Osteocyte (in vitro differentiated cells): ENCODE data around the gene BAZ2A. TPM values are rescaled to one million over a fixed set of nuclear protein-coding genes. Genes with fewer than 3 reads are reported as not detected.

Source experiments
- DNase-seq: peaks from one replicate; pipeline ENCODE4 v3.0.0; 2021; ENCODE audit warnings: mixed read lengths; ENCODE audit not compliant: unreplicated experiment; ENCODE audit errors: extremely low spot score
- H3K27ac Mint-ChIP-seq: one replicate; pipeline ENCODE4 v1.8.0; 2021; ENCODE audit warnings: mild to moderate bottlenecking, mixed read lengths; ENCODE audit not compliant: unreplicated experiment
- H3K27me3 Mint-ChIP-seq: one replicate; pipeline ENCODE4 v1.8.0; 2021; ENCODE audit warnings: mixed read lengths; ENCODE audit not compliant: unreplicated experiment
- H3K36me3 Mint-ChIP-seq: one replicate; pipeline ENCODE4 v1.8.0; 2021; ENCODE audit warnings: mixed read lengths; ENCODE audit not compliant: unreplicated experiment
- H3K4me1 Mint-ChIP-seq: one replicate; pipeline ENCODE4 v1.8.0; 2021; ENCODE audit warnings: mixed read lengths; ENCODE audit not compliant: unreplicated experiment
- H3K4me3 Mint-ChIP-seq: one replicate; pipeline ENCODE4 v1.8.0; 2021; ENCODE audit warnings: mild to moderate bottlenecking, moderate library complexity, mixed read lengths; ENCODE audit not compliant: unreplicated experiment
- H3K9me3 Mint-ChIP-seq: one replicate; pipeline ENCODE4 v1.8.0; 2021; ENCODE audit warnings: mixed read lengths; ENCODE audit not compliant: unreplicated experiment
- CTCF ChIP-seq: fragments of 200-600 bp; sonication (generic); IDR thresholded peaks from 2 replicates; pipeline ENCODE4 v1.5.0; 2021; ENCODE audit warnings: antibody characterized with exemption, mild to moderate bottlenecking, moderate library complexity
- total RNA-seq: library from RNA; stranded (reverse); gene quantifications from 2 replicates; pipeline ENCODE4 v1.2.1, GENCODE V29; 2021

BAZ2A gene
- total RNA-seq, 1 donor from 2014 or later: 83.1 TPM

- Mint-ChIP-seq H3K27ac (peak overlapping the region; percentile 98), H3K4me1 (peaks cover 51% of the 10 kb centered on the region), H3K4me3 (peak overlapping the region; percentile 92), H3K27me3 (no peaks in the 10 kb centered on the region), H3K36me3 (peaks cover 29% of the 10 kb centered on the region), H3K9me3 (no peaks in the 10 kb centered on the region)
- TF ChIP-seq CTCF: no peak
- peak; percentile 91 for DNase-seq
These were observed 5.9 kb upstream of the BAZ2A start for GRCh38 chr12:56635806-56636674.

- no peaks in the 10 kb centered on the region for H3K9me3 Mint-ChIP-seq
- peak overlapping the region; percentile 98 for H3K27ac Mint-ChIP-seq
- H3K36me3 Mint-ChIP-seq: peaks cover 25% of the 10 kb centered on the region
- peak; percentile 59 for TF ChIP-seq CTCF
- peak; percentile 87 for DNase-seq
- peaks cover 59% of the 10 kb centered on the region for H3K4me1 Mint-ChIP-seq
- peak overlapping the region; percentile 92 for H3K4me3 Mint-ChIP-seq
- no peaks in the 10 kb centered on the region for H3K27me3 Mint-ChIP-seq
These were observed 5.0 kb upstream of the BAZ2A start for GRCh38 chr12:56634837-56635791.

- no peaks in the 10 kb centered on the region for H3K27me3 Mint-ChIP-seq
- peak overlapping the region; percentile 92 for H3K4me3 Mint-ChIP-seq
- peaks cover 59% of the 10 kb centered on the region for H3K4me1 Mint-ChIP-seq
- H3K27ac Mint-ChIP-seq: peak overlapping the region; percentile 84
- TF ChIP-seq CTCF: no peak
- H3K36me3 Mint-ChIP-seq: peaks cover 19% of the 10 kb centered on the region
- no peaks in the 10 kb centered on the region for H3K9me3 Mint-ChIP-seq
- DNase-seq: no peak
These were observed 4.2 kb upstream of the BAZ2A start for GRCh38 chr12:56634242-56634836.

GRCh38 chr12:56633468-56634241 lies 3.5 kb upstream of the BAZ2A start:
- DNase-seq: no peak
- Mint-ChIP-seq H3K4me1 (peaks cover 61% of the 10 kb centered on the region), H3K27me3 (no peaks in the 10 kb centered on the region), H3K9me3 (no peaks in the 10 kb centered on the region), H3K4me3 (peak overlapping the region; percentile 92), H3K27ac (peak overlapping the region; percentile 84), H3K36me3 (peaks cover 14% of the 10 kb centered on the region)
- TF ChIP-seq CTCF: no peak
